ENCODE results near the gene CLTB. TPM values are rescaled to one million over a fixed set of nuclear protein-coding genes. Genes with fewer than 3 reads are reported as not detected.

CLTB gene
- total RNA-seq, 1 experiment from 2014 or later, result 34.5 TPM

- H4K5ac ChIP-seq (ENCODE audit: insufficient read length, low read depth, low read length), result no peak overlapping the region
- H3K9me3 Mint-ChIP-seq, result peaks cover 0 to 3% of the 10 kb centered on the region in 2 experiments; a peak in 1 of 5 replicates
- H3K23ac ChIP-seq (ENCODE audit: insufficient read length, low read depth, low read length), result no peak overlapping the region
- no peak overlapping the region for H2AK5ac ChIP-seq (ENCODE audit: insufficient read length, low read length)
- no peak overlapping the region for H2BK12ac ChIP-seq (ENCODE audit: insufficient read length, low read depth, low read length)
- H3K27ac ChIP-seq (ENCODE audit: insufficient read length, low read depth, low read length), result no peak overlapping the region
- H3K18ac ChIP-seq (ENCODE audit: insufficient read length, low read depth, low read length), result no peak overlapping the region
- no peaks in the 10 kb centered on the region for H3K27me3 Mint-ChIP-seq (ENCODE audit: low read depth)
- H2AFZ ChIP-seq (ENCODE audit: low read length), result no peak overlapping the region
- no peak for DNase-seq
- no peak overlapping the region for H3K4me3 Mint-ChIP-seq
- H2BK5ac ChIP-seq (ENCODE audit: insufficient read length, low read length), result no peak overlapping the region
- H4K20me1 ChIP-seq (ENCODE audit: control insufficient read depth, insufficient read depth, insufficient read length), result no peaks in the 10 kb centered on the region
- H2BK15ac ChIP-seq (ENCODE audit: low read depth, low read length), result no peak overlapping the region
- no peak for TF ChIP-seq CTCF (conservative IDR thresholded peaks at IDR 0.05)
- peaks cover 9 to 10% of the 10 kb centered on the region in 2 experiments for H3K4me1 Mint-ChIP-seq
- no peak overlapping the region for H3K9ac ChIP-seq (ENCODE audit: extremely low read depth, insufficient read length, low read length)
- H3K27me3 ChIP-seq (ENCODE audit: insufficient read depth, low read length), result no peaks in the 10 kb centered on the region
- no peak overlapping the region for H3K14ac ChIP-seq (ENCODE audit: insufficient read depth, low read length)
- H3K79me2 ChIP-seq (ENCODE audit: insufficient read depth, low read length), result peaks cover 8% of the 10 kb centered on the region; the same call in 1 of the 2 replicates
- H3K4me1 ChIP-seq (ENCODE audit: insufficient read depth, low read length), result no peaks in the 10 kb centered on the region
- H4K8ac ChIP-seq (replicated peaks; ENCODE audit: insufficient read length, low read depth, low read length), result no peak overlapping the region
- peaks cover 6% of the 10 kb centered on the region for H3K23me2 ChIP-seq (ENCODE audit: insufficient read length, low read depth, low read length, poor library complexity, severe bottlenecking)
- H3K36me3 Mint-ChIP-seq (ENCODE audit: insufficient read depth in 1 of 3, low read depth in 3 of 3), result peaks cover 35 to 77% (median 43%) of the 10 kb centered on the region in 3 experiments
- no peaks in the 10 kb centered on the region for H3K79me1 ChIP-seq (ENCODE audit: insufficient read depth, low read depth, low read length, poor library complexity, severe bottlenecking)
- no peak overlapping the region for H4K91ac ChIP-seq (ENCODE audit: insufficient read length, low read depth, low read length)
- H3K27ac Mint-ChIP-seq, result no peak overlapping the region
- no peak overlapping the region for H3K4me2 ChIP-seq (ENCODE audit: insufficient read depth, insufficient read length, low read length)
- no peak overlapping the region for H2BK120ac ChIP-seq (ENCODE audit: low read depth, low read length, poor library complexity, severe bottlenecking)
- H3K4ac ChIP-seq (ENCODE audit: low read depth, low read length), result no peak overlapping the region
- no CpG with 5 or more reads among the region's 8 CpGs for WGBS (ENCODE audit: extremely low coverage, insufficient read length, low lambda C conversion rate)
- H3K9me3 ChIP-seq (ENCODE audit: control insufficient read depth, low read depth, low read length), result no peaks in the 10 kb centered on the region
- H3T11ph ChIP-seq (ENCODE audit: low read length), result no peak overlapping the region
- H3K56ac ChIP-seq (ENCODE audit: insufficient read length, low read depth, low read length), result no peak overlapping the region
- no peak overlapping the region for H2BK20ac ChIP-seq (ENCODE audit: low read depth, low read length, poor library complexity, severe bottlenecking)
Measured at GRCh38 chr5:176384366-176384930, 31.9 kb downstream of the CLTB start.

All from H9 (cell line).